Gastroesophageal sphincter (tissue), 3 donors: Measurements from ENCODE around the gene ZBTB40.

Experiments used
- CTCF ChIP-seq, 4 experiments: fragments of 200-600 bp in 2 of 4; fragments of 450-650 bp in 2 of 4; sonication (generic) in 1 of 4; IDR thresholded peaks; one replicate each; pipeline ENCODE4 v1.5.1; 2017 to 2019; ENCODE audit warnings: antibody characterized with exemption in 4 of 4, mild to moderate bottlenecking in 2 of 4, moderate library complexity in 2 of 4
- EP300 ChIP-seq: sonication (generic); formaldehyde crosslinking; IDR thresholded peaks from one replicate; pipeline ENCODE4 v1.6.1; 2017; ENCODE audit warnings: antibody characterized with exemption, mild to moderate bottlenecking
- POLR2A ChIP-seq, 2 donors: fragments of 450-650 bp; IDR thresholded peaks; one replicate each; pipeline ENCODE4 v1.6.1; 2017; ENCODE audit warnings: antibody characterized with exemption in 2 of 2, mild to moderate bottlenecking in 2 of 2, moderate library complexity in 1 of 2

GRCh38 chr1:22508329-22508728 is 56.7 kb downstream of the ZBTB40 start:
- TF ChIP-seq CTCF (IDR thresholded peaks at IDR 0.05) (no peak), POLR2A (IDR thresholded peaks at IDR 0.05) (no peak), EP300 (no peak)
